Lower leg skin (tissue), 4 donors: ENCODE results near the gene RBM14. TPM values are rescaled to one million over a fixed set of nuclear protein-coding genes. Genes with fewer than 3 reads are reported as not detected.

Experiments
- DNase-seq, 2 donors: peaks; one replicate each; pipeline ENCODE4 v3.0.0-alpha.2; 2019; ENCODE audit warnings: low spot score in 2 of 2
- H3K4me3 ChIP-seq: fragments of 200-600 bp; sonication (generic); 2 replicates; pipeline ENCODE4 v1.5.1; 2017; ENCODE audit warnings: mild to moderate bottlenecking, low read depth; ENCODE audit not compliant: poor library complexity, severe bottlenecking
- POLR2A ChIP-seq, 2 donors: fragments of 450-650 bp; IDR thresholded peaks; one replicate each; pipeline ENCODE4 v1.6.1; 2016 to 2017; ENCODE audit warnings: antibody characterized with exemption in 2 of 2, mild to moderate bottlenecking in 1 of 2, moderate library complexity in 1 of 2
- WGBS, 2 donors: methylation state at CpG; one replicate each; pipeline ENCODE4 v1.1.5; 2018; 5-methylcytosine and 5-hydroxymethylcytosine counted together
- intact Hi-C: fragments of 100-400 bp; cut with DNase I; formaldehyde crosslinking; loops from one replicate; pipeline ENCODE4 v1.15.0; 2023; ENCODE audit warnings: low total_unique reads
- total RNA-seq, 4 donors: library from RNA; depleted of rRNA; stranded (reverse); fragments of >200 nt; gene quantifications; one replicate each; pipeline ENCODE4 v1.1.0, GENCODE V29; 2016
- TF ChIP-seq, protein P1 (sequence below), 3 donors: fragments of 450-650 bp; IDR thresholded peaks; one replicate each; pipeline ENCODE4 v1.5.1; 2016; ENCODE audit warnings: antibody characterized with exemption in 3 of 3, mild to moderate bottlenecking in 3 of 3, moderate library complexity in 2 of 3

Gene RBM14
- total RNA-seq, 4 donors from 2014 or later: 35.8 to 47.4 (median 44.6) TPM

DNA sequence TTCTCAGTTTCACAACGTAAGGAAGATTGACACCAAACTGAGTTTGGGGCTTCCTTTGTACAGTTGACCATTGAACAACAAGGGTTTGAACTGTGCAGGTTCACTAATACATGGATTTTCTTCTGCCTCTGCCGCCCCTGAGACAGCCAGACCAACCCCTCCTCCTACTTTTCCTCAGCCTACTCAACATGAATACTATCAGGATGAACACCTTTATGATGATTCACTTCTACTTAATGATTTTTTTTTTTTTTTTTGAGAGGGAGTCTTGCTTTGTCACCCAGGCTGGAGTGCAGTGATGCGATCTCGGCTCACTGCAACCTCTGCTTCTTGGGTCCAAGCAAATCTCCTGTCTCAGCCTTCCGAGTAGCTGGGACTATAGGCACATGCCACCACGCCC is 36.7 kb downstream of the RBM14 start:
- 88% methylated on average over 6 of the region's 6 CpGs for WGBS, 2 donors
- H3K4me3 ChIP-seq: no peak overlapping the region
- DNase-seq: no peak
- TF ChIP-seq POLR2A (IDR thresholded peaks at IDR 0.05): no peak
- TF ChIP-seq, protein P1, sequence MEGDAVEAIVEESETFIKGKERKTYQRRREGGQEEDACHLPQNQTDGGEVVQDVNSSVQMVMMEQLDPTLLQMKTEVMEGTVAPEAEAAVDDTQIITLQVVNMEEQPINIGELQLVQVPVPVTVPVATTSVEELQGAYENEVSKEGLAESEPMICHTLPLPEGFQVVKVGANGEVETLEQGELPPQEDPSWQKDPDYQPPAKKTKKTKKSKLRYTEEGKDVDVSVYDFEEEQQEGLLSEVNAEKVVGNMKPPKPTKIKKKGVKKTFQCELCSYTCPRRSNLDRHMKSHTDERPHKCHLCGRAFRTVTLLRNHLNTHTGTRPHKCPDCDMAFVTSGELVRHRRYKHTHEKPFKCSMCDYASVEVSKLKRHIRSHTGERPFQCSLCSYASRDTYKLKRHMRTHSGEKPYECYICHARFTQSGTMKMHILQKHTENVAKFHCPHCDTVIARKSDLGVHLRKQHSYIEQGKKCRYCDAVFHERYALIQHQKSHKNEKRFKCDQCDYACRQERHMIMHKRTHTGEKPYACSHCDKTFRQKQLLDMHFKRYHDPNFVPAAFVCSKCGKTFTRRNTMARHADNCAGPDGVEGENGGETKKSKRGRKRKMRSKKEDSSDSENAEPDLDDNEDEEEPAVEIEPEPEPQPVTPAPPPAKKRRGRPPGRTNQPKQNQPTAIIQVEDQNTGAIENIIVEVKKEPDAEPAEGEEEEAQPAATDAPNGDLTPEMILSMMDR (IDR thresholded peaks at IDR 0.05): no peak
- intact Hi-C loops: no loop called here

DNA sequence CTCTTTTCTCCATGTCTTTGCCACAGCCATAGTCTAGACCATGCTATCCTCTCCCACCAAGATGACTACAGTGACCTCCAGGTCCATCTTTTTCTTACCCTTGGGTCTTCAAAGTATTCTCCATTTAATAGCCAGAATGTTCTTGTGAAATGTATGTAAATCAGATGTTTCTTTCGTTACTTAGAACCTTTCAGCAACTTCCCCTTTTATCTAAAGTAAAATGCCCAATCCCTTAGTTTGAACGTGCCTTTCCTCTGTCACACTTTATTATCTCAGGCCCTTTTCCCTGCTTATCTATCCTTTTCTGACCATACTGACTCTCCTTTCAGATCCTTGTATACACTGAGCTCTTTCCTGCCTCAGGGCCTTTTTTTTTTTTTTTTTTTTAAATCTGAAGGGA is 43.3 kb downstream of the RBM14 start:
- H3K4me3 ChIP-seq: no peak overlapping the region
- WGBS, 2 donors: 57 to 64% methylated on average over 2 of the region's 2 CpGs
- DNase-seq: no peak
- intact Hi-C loops: no loop called here
- TF ChIP-seq, protein P1 (IDR thresholded peaks at IDR 0.05): no peak

DNA sequence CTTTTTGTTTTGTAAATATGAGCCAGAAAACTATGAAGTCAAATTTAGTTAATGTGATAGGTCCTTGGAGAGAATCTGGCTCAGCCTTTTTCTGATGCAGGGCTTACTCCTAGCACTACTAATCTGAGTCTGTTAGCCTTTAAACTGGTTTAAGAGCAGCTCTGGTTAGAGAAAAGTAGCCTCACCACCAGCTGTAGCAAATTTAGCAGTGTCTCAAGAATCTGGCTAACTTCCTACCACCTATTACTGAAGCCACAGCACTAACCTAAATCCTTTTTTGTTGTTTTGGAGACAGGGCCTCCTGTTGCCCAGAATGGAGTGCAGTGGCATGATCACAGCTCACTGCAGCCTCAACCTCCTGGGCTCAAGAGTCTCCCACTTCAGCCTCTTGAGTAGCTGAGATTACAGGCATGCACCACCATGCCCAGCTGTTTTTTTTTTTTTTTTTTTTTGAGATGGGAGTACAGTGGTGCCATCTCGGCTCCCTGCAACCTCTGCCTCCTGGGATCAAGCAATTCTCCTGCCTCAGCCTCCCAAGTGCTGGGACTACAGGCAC is 47.4 kb downstream of the RBM14 start:
- WGBS, 2 donors: 100% methylated on average over 1 of the region's 1 CpG
- intact Hi-C loops: no loop called here
- no peak for TF ChIP-seq POLR2A (IDR thresholded peaks at IDR 0.05)
- TF ChIP-seq, protein P1 (IDR thresholded peaks at IDR 0.05): no peak
- H3K4me3 ChIP-seq: no peak overlapping the region
- peak in 1 of 2 donors; percentile 15 for DNase-seq

DNA sequence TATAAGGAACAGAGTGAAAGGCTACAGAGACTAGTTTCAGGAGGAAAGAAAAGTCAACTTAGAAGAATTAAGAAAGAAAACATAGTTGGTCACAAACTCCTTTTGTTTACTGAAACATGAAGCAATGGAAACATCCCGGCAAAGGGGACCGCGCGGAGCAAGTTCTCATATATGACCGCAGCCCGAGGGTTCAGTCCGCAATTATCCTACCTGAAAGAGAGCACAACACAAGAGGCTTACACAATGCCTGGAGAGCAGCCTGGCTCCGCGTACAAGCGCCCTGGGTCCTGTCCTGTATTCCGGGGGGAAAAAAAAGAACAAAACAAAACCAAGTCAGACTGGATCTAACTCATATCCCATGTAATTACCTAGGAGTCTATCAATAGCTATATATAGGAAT is 48.9 kb downstream of the RBM14 start:
- WGBS, 2 donors: 83 to 87% methylated on average over 11 of the region's 11 CpGs
- no peak overlapping the region for H3K4me3 ChIP-seq
- intact Hi-C loops: no loop called here
- TF ChIP-seq, protein P1 (IDR thresholded peaks at IDR 0.05): no peak
- TF ChIP-seq POLR2A (IDR thresholded peaks at IDR 0.05): no peak
- peak in 1 of 2 donors; percentile 70 for DNase-seq

DNA sequence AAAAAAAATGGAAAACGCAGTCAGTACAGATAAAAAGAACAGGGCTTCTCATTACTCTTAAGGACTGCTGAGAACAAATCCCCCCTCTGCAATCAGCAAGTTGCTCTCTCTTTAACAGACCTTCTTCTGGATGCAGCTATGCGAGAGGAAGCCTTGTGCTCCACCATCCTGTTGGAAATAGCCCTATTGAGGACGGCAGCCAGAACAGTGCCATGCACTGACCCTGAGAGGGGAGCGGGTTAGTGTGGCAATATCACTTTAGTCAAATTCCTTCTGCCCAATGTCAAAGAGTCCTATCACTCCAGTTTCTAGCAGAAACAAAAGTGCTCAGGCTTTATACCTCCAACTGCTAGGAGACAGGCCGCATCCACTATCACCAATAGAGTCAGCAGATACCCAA is 54.4 kb downstream of the RBM14 start:
- no peak for DNase-seq
- WGBS, 2 donors: 79 to 88% methylated on average over 5 of the region's 5 CpGs
- intact Hi-C loops: loop anchor here (10.0 kb wide), 1 partner anchor 76 kb away; the partner anchor contains the start of genes CCDC87 and CCS
- no peak for TF ChIP-seq POLR2A (IDR thresholded peaks at IDR 0.05)
- TF ChIP-seq, protein P1 (IDR thresholded peaks at IDR 0.05): no peak
- no peak overlapping the region for H3K4me3 ChIP-seq
